Heart right ventricle (tissue), 16 donors: ENCODE results near the gene PNKP. TPM values are rescaled to one million over a fixed set of nuclear protein-coding genes. Genes with fewer than 3 reads are reported as not detected.
A peak's percentile ranks its signal among the peaks of the same experiment; 100 is the strongest.

Experiments
- ATAC-seq, 8 donors: fragments of 200-7000 bp; cut with Tn5 transposase; one replicate each; pipeline ENCODE4 v1.9.1; 2020; ENCODE audit warnings: mild to moderate bottlenecking in 8 of 8, moderate library complexity in 8 of 8, moderate number of reproducible peaks in 1 of 8
- DNase-seq, 2 donors: peaks; one replicate each; pipeline ENCODE4 v3.0.0-alpha.2; 2020
- H3K27ac ChIP-seq, 10 donors: fragments of 200-600 bp; sonication (generic) in 2 of 10; one replicate each; pipeline versions ENCODE4 v1.5.0 to v1.8.0; 2020 to 2022; ENCODE audit warnings: mild to moderate bottlenecking in 3 of 10
- H3K27me3 ChIP-seq, 7 donors: fragments of 200-600 bp; one replicate each; pipeline ENCODE4 v1.8.0; 2021 to 2022; ENCODE audit warnings: mild to moderate bottlenecking in 2 of 7
- H3K36me3 ChIP-seq, 9 donors: fragments of 200-600 bp; sonication (generic) in 1 of 9; one replicate each; pipeline versions ENCODE4 v1.5.0 to v1.8.0; 2020 to 2022; ENCODE audit warnings: mild to moderate bottlenecking in 2 of 9
- H3K4me1 ChIP-seq, 9 donors: fragments of 200-600 bp; sonication (generic) in 1 of 9; one replicate each; pipeline versions ENCODE4 v1.5.0 to v1.8.0; 2020 to 2022; ENCODE audit warnings: mild to moderate bottlenecking in 4 of 9
- H3K4me3 ChIP-seq, 10 donors: fragments of 200-600 bp; sonication (generic) in 2 of 10; one replicate each; pipeline versions ENCODE4 v1.5.0 to v1.8.0; 2020 to 2022; ENCODE audit warnings: mild to moderate bottlenecking in 7 of 10, moderate library complexity in 2 of 10
- H3K9me3 ChIP-seq, 11 donors: fragments of 200-600 bp in 10 of 11; sonication (generic) in 2 of 11; one replicate each; pipeline versions ENCODE4 v1.5.0 to v1.8.0; 2013 to 2022; ENCODE audit warnings: mild to moderate bottlenecking in 2 of 11, control low read depth in 1 of 11, moderate library complexity in 1 of 11
- WGBS, 2 donors: extraction: QIAGEN DNeasy Blood & Tissue Kit; methylation state at CpG; one replicate each; pipeline ENCODE4 v1.1.7; 2013; ENCODE audit warnings: inconsistent platforms in 1 of 2; 5-methylcytosine and 5-hydroxymethylcytosine counted together
- intact Hi-C, 10 donors: fragments of 100-400 bp; cut with DNase I; formaldehyde crosslinking; loops; one replicate each; pipeline versions ENCODE4 v1.11.1 to v1.14.2; 2022
- polyA plus RNA-seq, 2 donors: library from polyadenylated mRNA; stranded (reverse); fragments of 200-250 nt; gene quantifications; one replicate each; pipeline ENCODE4 v1.2.3, GENCODE V29; 2013
- total RNA-seq, 10 donors: library from RNA; stranded (reverse); fragmentation: NEBNext Ultra II Directional in 3 of 10; extraction: Animal tissue kit (Norgen Biotek cat#: 25700) in 3 of 10; gene quantifications; one replicate each; pipeline versions ENCODE4 v1.2.1 to v1.2.4, GENCODE V29; 2021 to 2023
- TF ChIP-seq, protein P1 (sequence below), 9 donors: fragments of 200-600 bp; sonication (generic) in 2 of 9; IDR thresholded peaks; one replicate each; pipeline versions ENCODE4 v1.5.0 to v1.8.0; 2021 to 2022; ENCODE audit warnings: antibody characterized with exemption in 9 of 9, mild to moderate bottlenecking in 5 of 9, moderate library complexity in 1 of 9
- donor health status: Arrhythmogenic right ventricular cardiomyopathy.
- donor health status: ischemic (EF 13 %, LVEDD 7.1; RV severe dilation, severe dysfunction).
- donor health status: healthy with polysubstance abuse.
- donor health status: DM: no; HTN: yes; CAD: no.
- donor health status: DM: no; HTN: no; CAD: no.
- donor health status: ischemic (EF 25% LVEDD 6.9; RV normal size, moderate dysfunction).
- donor health status: ischemic (EF 25% LVEDD 5.7; RV mildly dilated, moderate dysfunction).
- donor health status: healthy.
- donor health status: DM: yes; HTN: yes; CAD: no.
- donor health status: Ischemic cardiomyopathy.
- donor health status: ischemic (EF 35%, LVEDD 5.7; RV mildly dilated, moderate dysfunction).
- donor health status: nonischemic (EF 11% LVEDD 7.7; RV severe dilation, severe dysfunction).
- donor health status: DM: yes; HTN: yes; CAD: no.
- donor health status: PGD.
- donor health status: ischemic (EF 29% LVEDD 5.4; RV normal size, mild dysfunction).
- donor health status: nonischemic (EF 23%, LVEDD 6.1; RV moderate dilation, normal function).

PNKP gene
- total and polyA plus RNA-seq, 12 donors: 24.0 to 91.7 (median 34.6) TPM

GRCh38 chr19:49889687-49890348, 22.4 kb upstream of the PNKP start:
- DNase-seq (peak; percentile 69 to 80), ATAC-seq (peak; percentile 50 to 81 (median 64))
- Histone ChIP-seq H3K4me3 (peak overlapping the region in 8 of 10 donors; percentile 10 to 48 (median 32)), H3K27ac (no peak overlapping the region), H3K36me3 (peaks cover 0 to 30% (median 13%) of the 10 kb centered on the region in 9 donors), H3K9me3 (no peaks in the 10 kb centered on the region), H3K4me1 (peaks cover 5 to 27% (median 11%) of the 10 kb centered on the region in 9 donors), H3K27me3 (peaks cover 0 to 9% (median 0%) of the 10 kb centered on the region in 7 donors)
- 13 to 20% methylated on average over 71 of the region's 71 CpGs for WGBS, 2 donors
- intact Hi-C loops: no loop called here
- TF ChIP-seq, protein P1, sequence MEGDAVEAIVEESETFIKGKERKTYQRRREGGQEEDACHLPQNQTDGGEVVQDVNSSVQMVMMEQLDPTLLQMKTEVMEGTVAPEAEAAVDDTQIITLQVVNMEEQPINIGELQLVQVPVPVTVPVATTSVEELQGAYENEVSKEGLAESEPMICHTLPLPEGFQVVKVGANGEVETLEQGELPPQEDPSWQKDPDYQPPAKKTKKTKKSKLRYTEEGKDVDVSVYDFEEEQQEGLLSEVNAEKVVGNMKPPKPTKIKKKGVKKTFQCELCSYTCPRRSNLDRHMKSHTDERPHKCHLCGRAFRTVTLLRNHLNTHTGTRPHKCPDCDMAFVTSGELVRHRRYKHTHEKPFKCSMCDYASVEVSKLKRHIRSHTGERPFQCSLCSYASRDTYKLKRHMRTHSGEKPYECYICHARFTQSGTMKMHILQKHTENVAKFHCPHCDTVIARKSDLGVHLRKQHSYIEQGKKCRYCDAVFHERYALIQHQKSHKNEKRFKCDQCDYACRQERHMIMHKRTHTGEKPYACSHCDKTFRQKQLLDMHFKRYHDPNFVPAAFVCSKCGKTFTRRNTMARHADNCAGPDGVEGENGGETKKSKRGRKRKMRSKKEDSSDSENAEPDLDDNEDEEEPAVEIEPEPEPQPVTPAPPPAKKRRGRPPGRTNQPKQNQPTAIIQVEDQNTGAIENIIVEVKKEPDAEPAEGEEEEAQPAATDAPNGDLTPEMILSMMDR (IDR thresholded peaks at IDR 0.05): peak; percentile 64 to 89 (median 84)

- TF ChIP-seq, protein P1 (IDR thresholded peaks at IDR 0.05): no peak
- DNase-seq (peak in 1 of 2 donors; percentile 4), ATAC-seq (peak in 2 of 8 donors; percentile 8 to 13)
- intact Hi-C loops: no loop called here
- H3K27me3 ChIP-seq: peaks cover 0 to 9% (median 0%) of the 10 kb centered on the region in 7 donors
- peaks cover 5 to 27% (median 11%) of the 10 kb centered on the region in 9 donors for H3K4me1 ChIP-seq
- no peak overlapping the region for H3K4me3 ChIP-seq
- 79 to 86% methylated on average over 23 of the region's 23 CpGs for WGBS, 2 donors
- peaks cover 0 to 36% (median 20%) of the 10 kb centered on the region in 9 donors for H3K36me3 ChIP-seq
- H3K9me3 ChIP-seq: no peaks in the 10 kb centered on the region
- H3K27ac ChIP-seq: no peak overlapping the region
Measured at GRCh38 chr19:49889038-49889686, 21.8 kb upstream of the PNKP start.

DNA sequence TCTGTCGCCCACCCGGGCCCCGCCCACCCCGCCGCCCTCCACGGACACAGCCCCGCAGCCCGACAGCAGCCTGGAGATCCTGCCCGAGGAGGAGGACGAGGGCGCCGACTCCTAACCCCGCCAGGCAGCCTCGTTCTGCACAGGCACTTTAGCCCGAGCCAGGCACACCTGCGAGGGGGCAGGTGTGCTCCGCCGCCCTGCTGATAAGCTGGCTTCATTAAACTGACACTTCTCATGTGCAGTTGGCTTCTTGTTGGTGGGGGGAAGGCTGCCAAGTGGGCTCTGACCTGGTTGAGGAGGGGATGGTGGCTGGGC, 21.1 kb upstream of the PNKP start:
- no peak for DNase-seq
- peaks cover 0 to 9% (median 0%) of the 10 kb centered on the region in 7 donors for H3K27me3 ChIP-seq
- H3K4me1 ChIP-seq: peaks cover 5 to 27% (median 11%) of the 10 kb centered on the region in 9 donors
- intact Hi-C loops: no loop called here
- ATAC-seq: no peak
- no peak overlapping the region for H3K4me3 ChIP-seq
- H3K27ac ChIP-seq: no peak overlapping the region
- TF ChIP-seq, protein P1 (IDR thresholded peaks at IDR 0.05): no peak
- H3K9me3 ChIP-seq: no peaks in the 10 kb centered on the region
- peaks cover 5 to 43% (median 26%) of the 10 kb centered on the region in 9 donors for H3K36me3 ChIP-seq
- WGBS, 2 donors: 81 to 90% methylated on average over 16 to 18 of the region's 18 CpGs

- Histone ChIP-seq H3K4me3 (peak overlapping the region in 1 of 10 donors; percentile 25), H3K9me3 (no peaks in the 10 kb centered on the region), H3K36me3 (peaks cover 8 to 49% (median 32%) of the 10 kb centered on the region in 9 donors), H3K27ac (peak overlapping the region in 2 of 10 donors; percentile 33 to 35), H3K27me3 (peaks cover 0 to 9% (median 0%) of the 10 kb centered on the region in 7 donors), H3K4me1 (peaks cover 5 to 27% (median 11%) of the 10 kb centered on the region in 9 donors)
- TF ChIP-seq, protein P1 (IDR thresholded peaks at IDR 0.05): no peak
- DNase-seq (peak in 1 of 2 donors; percentile 4), ATAC-seq (peak in 1 of 8 donors; percentile 4)
- intact Hi-C loops: no loop called here
- WGBS, 2 donors: 64 to 89% methylated on average over 50 to 54 of the region's 54 CpGs
Measured at GRCh38 chr19:49887665-49888509, 20.5 kb upstream of the PNKP start.
